GM18951 (cell line): ENCODE results near the gene ABHD10.

Experiments
- POLR2A ChIP-seq: IDR thresholded peaks from 4 replicates; pipeline ENCODE4 v1.6.1; 2011; ENCODE audit warnings: mild to moderate bottlenecking; ENCODE audit not compliant: insufficient read length, insufficient read depth; ENCODE audit errors: extremely low read depth
- in situ Hi-C: fragments of 300-500 bp; cut with MboI; formaldehyde crosslinking; loops from one replicate; pipeline ENCODE4 v1.12.0; 2022; ENCODE audit warnings: low sequenced_read_pairs, mixed read lengths, inconsistent platforms; ENCODE audit not compliant: unreplicated experiment

Gene ABHD10

DNA sequence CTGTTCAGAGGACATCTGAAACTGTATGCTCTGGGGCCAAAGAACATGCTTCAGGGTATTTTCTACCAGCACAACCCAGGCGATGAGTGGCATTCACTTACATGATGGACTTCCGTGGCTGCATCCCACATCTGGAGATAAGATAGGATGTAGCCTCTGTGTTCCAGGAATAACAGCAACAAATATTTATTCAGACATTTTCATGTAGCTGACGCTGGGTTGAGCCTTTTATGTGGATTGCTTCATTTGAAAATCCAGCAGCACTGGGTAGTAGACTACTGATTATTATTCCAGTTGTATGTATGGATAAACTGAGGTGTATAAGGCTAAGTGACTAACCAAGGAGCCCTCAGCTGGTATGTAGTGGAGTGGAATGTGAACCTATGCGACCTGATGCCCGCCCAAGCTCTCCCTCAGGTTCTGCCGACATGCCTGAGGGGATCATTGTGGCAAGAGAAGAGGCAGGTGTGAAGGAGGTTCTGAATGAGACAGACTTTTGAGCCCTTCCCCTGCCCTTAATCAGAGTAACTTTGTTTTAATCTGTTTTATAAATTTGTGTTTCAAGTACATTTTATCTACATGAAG lies 25.9 kb upstream of the ABHD10 start:
- in situ Hi-C loops, result loop anchor here (10.0 kb wide), 1 partner anchor 228 kb away; no protein-coding TSS in a partner anchor
- no peak for TF ChIP-seq POLR2A

DNA sequence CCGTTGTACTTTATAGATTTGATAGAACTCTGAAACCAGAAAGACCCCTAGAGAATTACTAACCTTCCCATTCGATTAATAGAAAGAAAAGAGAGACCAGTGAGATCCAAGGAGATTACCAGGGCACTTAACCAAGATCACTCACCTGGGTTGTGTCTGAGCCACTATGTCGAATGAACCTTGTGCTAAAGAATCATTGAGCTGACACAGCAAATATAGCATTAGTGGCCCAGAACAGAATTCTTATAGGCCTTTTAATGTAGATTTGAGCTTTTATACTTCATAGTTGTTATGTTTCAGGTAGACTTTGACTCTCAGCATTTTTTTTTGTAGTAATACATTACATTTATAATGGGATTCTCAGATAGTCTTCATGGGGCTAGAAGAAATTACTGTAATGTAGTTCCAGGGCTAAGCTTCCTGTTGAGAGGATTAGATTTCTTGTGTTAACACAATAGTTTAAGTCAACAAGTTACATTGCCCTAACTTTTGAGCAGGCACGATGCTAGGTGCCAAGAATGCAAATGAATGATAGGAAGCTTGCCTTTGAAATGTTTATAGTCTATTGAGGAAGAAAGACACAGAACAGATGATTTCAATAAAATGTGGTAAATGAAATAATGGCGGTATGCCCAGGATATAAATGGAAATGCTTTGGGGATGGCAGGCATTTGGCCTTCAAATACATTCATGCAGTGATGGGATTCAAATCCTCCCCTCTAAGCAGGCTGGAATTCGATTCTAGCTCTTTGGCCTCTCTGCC lies 24.4 kb upstream of the ABHD10 start:
- in situ Hi-C loops, result loop anchor here (10.0 kb wide), 1 partner anchor 230 kb away; no protein-coding TSS in a partner anchor
- TF ChIP-seq POLR2A, result no peak

DNA sequence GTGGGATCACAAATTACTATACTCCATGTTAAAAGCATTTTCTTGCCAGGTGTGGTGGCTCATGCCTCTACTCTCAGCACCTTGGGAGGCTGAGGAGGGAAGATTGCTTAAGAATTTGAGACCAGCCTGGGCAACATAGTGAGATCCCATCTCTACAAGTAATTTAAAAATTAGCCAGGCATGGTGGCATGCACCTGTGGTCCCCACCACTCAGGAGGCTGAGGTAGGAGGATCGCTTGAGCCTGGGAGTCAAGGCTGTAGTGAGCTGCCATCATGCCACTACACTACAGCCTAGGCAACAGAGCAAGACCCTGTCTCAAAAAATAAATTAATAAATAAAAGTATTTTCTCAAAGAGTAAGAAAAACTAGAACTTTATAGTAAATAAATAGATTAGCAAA lies 22.9 kb upstream of the ABHD10 start:
- in situ Hi-C loops, result loop anchor here (10.0 kb wide), 1 partner anchor 231 kb away; no protein-coding TSS in a partner anchor
- no peak for TF ChIP-seq POLR2A

DNA sequence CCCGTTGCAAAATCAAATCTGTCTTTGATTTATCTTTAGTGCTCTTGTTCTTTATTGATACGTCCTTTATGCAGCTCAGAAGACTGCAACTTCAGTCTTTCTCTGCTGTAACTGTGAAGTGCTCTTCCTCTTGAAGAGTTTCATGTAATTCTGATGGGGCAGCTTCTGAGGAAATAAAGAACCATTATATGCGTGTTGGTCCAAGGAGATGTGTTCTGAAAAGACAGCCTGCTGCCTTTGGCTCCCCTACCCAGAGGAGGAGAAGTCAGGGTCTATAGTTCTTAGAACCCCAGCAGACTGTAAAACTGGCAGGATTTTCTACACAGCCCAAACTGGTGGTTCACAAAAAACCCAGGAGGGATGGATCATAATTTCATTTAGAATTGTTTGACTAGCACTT lies 22.4 kb upstream of the ABHD10 start:
- in situ Hi-C loops, result loop anchor here (10.0 kb wide), 1 partner anchor 232 kb away; no protein-coding TSS in a partner anchor

DNA sequence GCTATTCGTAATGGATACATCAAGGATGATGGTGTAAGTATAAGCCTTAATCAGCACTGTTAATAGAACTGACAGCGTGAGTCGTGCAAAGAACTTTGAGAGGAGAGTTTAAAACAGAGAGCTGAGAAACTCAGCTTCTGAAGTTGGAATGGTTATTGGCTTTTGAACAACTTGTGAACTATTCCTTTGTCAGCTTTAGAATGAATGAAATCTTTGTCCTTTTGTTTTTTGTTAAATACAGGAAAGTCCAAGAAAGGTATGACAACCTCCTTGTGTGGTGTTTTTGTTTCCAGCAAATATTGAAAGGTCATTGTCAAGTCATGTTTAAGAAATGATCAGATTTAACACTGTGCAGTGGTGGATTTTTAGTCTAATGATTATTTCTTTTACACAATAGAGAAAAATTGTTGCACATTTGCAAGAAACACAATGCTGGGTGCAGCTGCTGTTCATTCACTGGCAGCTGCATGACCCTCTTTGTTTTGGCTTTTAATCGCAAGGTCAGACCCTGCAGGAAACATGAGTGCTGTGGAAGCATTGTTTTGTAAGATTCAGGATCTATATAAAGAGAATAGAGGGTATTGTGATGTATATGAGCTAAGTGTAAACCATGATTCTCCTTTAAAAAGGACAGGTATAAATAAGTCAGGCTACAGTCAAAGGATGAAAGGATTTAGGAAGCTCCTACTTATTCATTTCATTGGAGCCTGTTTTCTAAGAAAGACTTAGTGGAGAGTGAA lies 21.7 kb upstream of the ABHD10 start:
- no peak for TF ChIP-seq POLR2A
- in situ Hi-C loops, result loop anchor here (10.0 kb wide), 1 partner anchor 232 kb away; no protein-coding TSS in a partner anchor

More for the DNA sequence above, 22.4 kb upstream of the ABHD10 start:
- TF ChIP-seq POLR2A, result no peak

DNA sequence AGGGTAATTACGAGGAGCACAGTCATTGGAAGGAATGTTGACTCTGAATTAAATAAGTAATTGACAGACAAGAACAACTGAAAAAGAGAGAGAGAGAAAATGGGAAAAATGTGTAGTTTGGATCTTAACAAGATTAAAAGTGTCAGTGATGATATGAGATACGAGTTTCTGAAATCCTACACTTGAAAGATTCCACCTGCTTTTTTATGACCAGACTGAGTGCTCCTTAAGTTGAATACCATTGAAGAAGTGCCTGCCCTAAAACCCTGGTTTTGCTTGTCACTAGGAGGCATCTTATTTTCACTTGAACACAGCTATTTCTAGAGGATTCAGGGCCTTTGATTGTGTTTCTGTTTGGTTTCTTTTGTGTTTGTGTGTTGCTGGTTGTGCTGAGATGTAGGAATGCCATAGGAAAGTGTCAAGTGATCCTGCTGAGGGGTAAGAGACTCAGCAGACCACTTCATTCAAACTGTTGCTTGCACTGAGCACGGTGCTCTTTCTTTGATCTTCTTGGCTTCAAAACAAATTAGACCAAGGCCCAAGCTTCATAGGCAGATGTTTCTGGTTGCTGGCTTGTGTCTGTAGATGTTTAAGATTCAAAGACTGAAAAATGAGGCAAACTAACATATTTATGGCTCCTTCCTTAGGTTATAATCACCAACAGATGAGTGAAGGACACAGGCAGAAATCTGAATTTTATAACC lies 17.2 kb upstream of the ABHD10 start:
- TF ChIP-seq POLR2A, result no peak
- in situ Hi-C loops, result no loop called here

DNA sequence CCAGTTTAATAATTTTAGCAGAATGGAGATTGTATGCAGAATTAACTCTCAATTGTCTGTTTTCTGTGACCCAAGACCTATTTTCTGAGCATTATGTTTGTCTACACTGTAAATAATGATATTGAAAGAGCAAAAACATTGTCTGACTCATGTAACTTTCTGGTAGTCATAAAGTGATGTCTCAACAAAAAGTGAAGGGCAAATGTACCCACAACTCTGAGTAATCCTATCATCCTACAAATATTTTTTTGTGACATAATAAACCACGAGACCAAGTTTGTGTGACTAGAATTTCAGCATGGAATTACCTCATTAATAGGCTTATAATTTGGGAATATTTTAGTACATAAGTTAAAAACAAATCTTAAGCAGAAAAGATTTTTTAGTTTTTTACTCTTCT lies 15.4 kb upstream of the ABHD10 start:
- TF ChIP-seq POLR2A, result no peak
- in situ Hi-C loops, result no loop called here

DNA sequence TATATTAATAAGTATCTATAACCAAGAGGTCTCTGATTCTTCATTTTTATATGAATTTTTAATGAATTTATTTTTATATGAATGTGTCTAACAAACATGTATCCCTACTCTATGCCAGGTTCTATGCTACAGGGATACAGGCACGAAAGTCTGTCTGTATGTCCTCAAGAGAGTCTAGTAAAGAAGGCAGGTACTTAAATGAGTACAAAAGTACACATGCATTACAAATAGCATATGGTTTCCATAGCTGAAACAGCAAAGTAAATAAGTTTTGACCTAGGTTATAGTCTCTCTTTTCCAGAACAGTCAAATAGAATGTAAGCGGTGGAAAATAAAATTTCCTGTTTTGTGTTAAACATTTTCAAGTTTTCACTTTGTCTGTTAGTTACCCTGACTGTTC lies 13.3 kb upstream of the ABHD10 start:
- in situ Hi-C loops, result no loop called here
- no peak for TF ChIP-seq POLR2A

DNA sequence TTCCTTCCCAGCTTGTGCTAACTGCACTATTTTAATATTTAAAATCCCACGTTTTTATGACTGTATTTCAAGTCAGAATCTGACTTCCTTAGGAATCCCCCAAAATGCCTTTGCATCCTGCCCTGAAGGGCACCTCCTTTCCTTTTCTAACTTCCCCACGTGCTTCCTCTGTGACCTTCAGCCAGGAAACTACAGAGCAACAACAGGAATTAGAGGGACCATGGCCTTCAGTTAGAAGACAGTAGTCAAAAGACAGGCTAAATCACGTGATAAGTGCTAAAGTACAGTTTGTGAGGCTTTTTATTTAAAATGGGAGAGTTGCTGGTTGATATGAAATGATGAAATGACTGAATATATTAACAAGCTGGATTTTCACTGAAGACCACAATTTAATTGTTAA lies 11.8 kb upstream of the ABHD10 start:
- in situ Hi-C loops, result no loop called here
- TF ChIP-seq POLR2A, result no peak

DNA sequence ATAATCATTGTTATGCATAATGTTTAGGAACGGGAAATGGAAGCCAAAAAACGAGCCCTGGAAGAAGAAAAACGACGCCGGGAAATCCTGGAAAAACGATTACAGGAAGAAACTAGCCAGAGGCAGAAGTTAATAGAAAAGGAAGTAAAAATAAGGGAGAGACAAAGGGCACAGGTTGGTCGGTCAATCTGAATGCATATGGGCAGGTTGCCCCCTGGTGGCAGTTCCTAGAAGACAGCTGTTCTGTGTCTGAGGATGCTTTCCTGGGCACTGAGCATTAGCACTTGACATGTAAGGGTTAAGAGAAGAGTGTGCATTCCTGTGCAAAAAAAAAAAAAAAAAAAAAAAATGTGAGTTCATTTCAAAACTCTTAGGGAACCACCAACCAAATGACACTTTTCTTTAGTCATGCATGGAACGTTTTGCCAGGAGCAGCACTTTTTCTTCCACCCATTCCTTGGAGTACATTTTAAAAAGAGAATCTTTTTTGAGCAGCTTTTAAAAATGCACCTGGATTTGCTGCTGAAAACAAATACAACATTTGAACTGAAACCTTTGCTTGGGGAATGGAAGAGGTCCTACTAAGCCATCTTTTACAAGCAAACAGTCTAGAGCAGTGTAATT lies 11.1 kb upstream of the ABHD10 start:
- in situ Hi-C loops, result no loop called here
- TF ChIP-seq POLR2A, result no peak

DNA sequence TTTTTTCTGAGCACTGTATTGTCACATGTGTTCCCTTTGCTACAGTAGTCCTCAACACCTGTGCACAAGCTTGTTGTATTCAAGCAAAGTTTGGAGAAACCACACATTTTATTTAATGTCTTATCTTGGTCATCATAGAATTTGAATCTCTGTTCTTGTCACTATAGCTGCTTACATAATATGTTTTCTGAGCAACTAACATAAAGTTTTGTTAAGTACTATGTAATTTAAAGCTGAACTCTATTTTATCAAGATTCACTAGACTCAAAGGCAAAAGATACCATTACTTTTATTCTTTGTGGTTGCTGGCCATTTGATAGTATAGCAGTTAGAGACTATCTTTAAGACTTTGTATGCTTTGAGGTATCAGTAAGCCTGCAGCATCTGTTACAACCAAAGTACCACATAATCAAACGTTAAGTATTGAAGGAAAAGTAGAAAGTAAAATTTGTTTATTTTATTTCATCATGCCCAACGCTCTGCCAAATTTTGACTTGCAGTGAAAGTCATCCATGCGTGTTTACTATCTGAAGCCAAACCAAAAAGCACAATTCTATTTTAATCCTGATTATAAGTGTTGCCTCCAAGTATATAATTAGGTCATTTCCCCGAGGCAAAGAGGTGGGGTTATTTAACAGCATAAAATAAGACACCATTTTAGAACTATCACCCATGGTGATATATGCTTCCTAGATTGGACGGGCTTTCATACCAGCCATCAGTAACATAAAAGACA lies 10.3 kb upstream of the ABHD10 start:
- in situ Hi-C loops, result no loop called here
- no peak for TF ChIP-seq POLR2A

DNA sequence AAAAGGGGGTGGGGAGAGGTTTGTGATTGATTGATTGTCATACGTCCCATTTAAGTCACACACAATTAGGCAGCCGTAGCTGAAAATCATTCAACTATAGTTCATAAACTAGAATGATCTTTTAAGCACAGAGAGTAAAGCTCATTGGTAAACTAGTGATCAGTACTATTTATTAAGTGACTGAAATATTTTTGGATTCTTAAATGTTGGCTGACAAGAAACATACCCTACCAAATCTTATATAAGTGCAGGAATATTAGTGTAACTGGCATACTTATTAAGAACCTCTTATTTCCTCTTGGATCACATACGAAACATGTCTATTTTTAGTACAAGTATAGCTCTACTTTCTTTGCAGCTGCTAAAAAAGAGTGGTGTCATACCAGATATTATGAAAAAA lies 8.4 kb upstream of the ABHD10 start:
- in situ Hi-C loops, result loop anchor here (5.0 kb wide), 1 partner anchor 253 kb away; no protein-coding TSS in a partner anchor
- no peak for TF ChIP-seq POLR2A
